HepG2 (cell line): Measurements from ENCODE around the gene SCN2A. TPM values are rescaled to one million over a fixed set of nuclear protein-coding genes. Genes with fewer than 3 reads are reported as not detected.
A peak's percentile ranks its signal among the peaks of the same experiment; 100 is the strongest.

ENCODE experiments used
- ATAC-seq: fragments of 200-7000 bp; cut with Tn5 transposase; 3 replicates; pipeline ENCODE4 v1.9.1; 2020; ENCODE audit warnings: mild to moderate bottlenecking, moderate library complexity
- BruUV-seq: library from RNA; stranded (reverse); fragments of 400-500 nt; replicated peaks from 2 replicates; lab custom pipeline; 2021; lab: Mats Ljungman, UMichigan
- CTCF ChIA-PET: fragments of 300-600 bp; formaldehyde crosslinking; extraction: SDS; loops from one replicate; lab custom pipeline; 2021; ENCODE audit warnings: low total read pairs, inconsistent platforms, low intra/inter-chr PET ratio; lab: Yijun Ruan, JAX
- POLR2A ChIA-PET: fragments of 350-600 bp; sonication (Branson Sonifier 250); formaldehyde crosslinking; loops from one replicate; lab custom pipeline; 2020; ENCODE audit warnings: antibody characterized with exemption, inconsistent platforms; lab: Yijun Ruan, JAX
- DNase-seq: peaks from one replicate; pipeline ENCODE4 v3.0.0-alpha.2; 2015; ENCODE audit warnings: low spot score
- FAIRE-seq: peaks from 3 replicates; lab custom pipeline; 2011; peaks lifted over from hg19 to GRCh38; lab: Jason Lieb, UNC
- H2AFZ ChIP-seq: one replicate; pipeline ENCODE4 v1.6.1; 2011; ENCODE audit warnings: low read length, inconsistent platforms
- H3K27ac ChIP-seq: fragments of 300-600 bp; 3 replicates; pipeline ENCODE4 v1.8.0; 2011; ENCODE audit warnings: mixed run types, mild to moderate bottlenecking, mixed read lengths, low read length, inconsistent platforms; ENCODE audit not compliant: insufficient read depth; ENCODE audit errors: extremely low read length
- H3K27me3 ChIP-seq, 2 experiments: fragments of 200-600 bp in 1 of 2; 2 replicates in 1 of 2; 3 replicates in 1 of 2; pipeline versions ENCODE4 v1.6.0 to v1.8.0; 2011; ENCODE audit warnings: low read length in 2 of 2, mild to moderate bottlenecking in 2 of 2, moderate library complexity in 2 of 2, inconsistent platforms in 1 of 2; ENCODE audit not compliant: insufficient read depth in 2 of 2, control insufficient read depth in 1 of 2
- H3K36me3 ChIP-seq, 2 experiments: fragments of 200-600 bp in 1 of 2; replicated peaks in 1 of 2; 2 replicates in 1 of 2; 3 replicates in 1 of 2; pipeline versions ENCODE4 v1.5.1 to v1.8.0; 2011; ENCODE audit warnings: low read length in 2 of 2, inconsistent platforms in 1 of 2; ENCODE audit not compliant: insufficient read depth in 2 of 2, control insufficient read depth in 1 of 2
- H3K4me1 ChIP-seq: 2 replicates; pipeline ENCODE4 v1.5.1; 2012; ENCODE audit warnings: low read length, inconsistent platforms; ENCODE audit not compliant: insufficient read depth
- H3K4me2 ChIP-seq: 2 replicates; pipeline ENCODE4 v1.6.0; 2011; ENCODE audit warnings: low read depth, low read length, inconsistent platforms
- H3K4me3 ChIP-seq, 3 experiments: fragments of 200-600 bp in 1 of 3; sonication (generic), shearing (Covaris generic) in 1 of 3; replicated peaks in 1 of 3; 2 replicates each; pipeline ENCODE4 v1.5.1; 2011 to 2016; ENCODE audit warnings: low read length in 3 of 3, inconsistent platforms in 2 of 3, low read depth in 2 of 3, mild to moderate bottlenecking in 2 of 3, control low read depth in 1 of 3, mixed read lengths in 1 of 3; ENCODE audit not compliant: insufficient read depth in 1 of 3
- H3K79me2 ChIP-seq: one replicate; pipeline ENCODE4 v1.6.1; 2011; ENCODE audit warnings: low read length, inconsistent platforms; ENCODE audit not compliant: insufficient read depth
- H3K9ac ChIP-seq: 2 replicates; pipeline ENCODE4 v1.6.0; 2011; ENCODE audit warnings: mild to moderate bottlenecking, low read depth, low read length, inconsistent platforms; ENCODE audit not compliant: insufficient read depth
- H3K9me3 ChIP-seq: 2 replicates; pipeline ENCODE4 v1.5.1; 2012; ENCODE audit warnings: mild to moderate bottlenecking, low read length
- H4K20me1 ChIP-seq: 2 replicates; pipeline ENCODE4 v1.6.0; 2011; ENCODE audit warnings: inconsistent platforms, mild to moderate bottlenecking, low read length, moderate library complexity; ENCODE audit not compliant: insufficient read depth
- CHD2 ChIP-seq: IDR thresholded peaks from 2 replicates; pipeline ENCODE4 v1.6.1; 2011; ENCODE audit warnings: low read depth, low read length, improper control_type of control experiment
- LBX2 ChIP-seq: sonication (generic); formaldehyde crosslinking; IDR thresholded peaks from 2 replicates; pipeline ENCODE4 v1.5.0; 2020; ENCODE audit warnings: missing genetic modification reagents, mild to moderate bottlenecking, borderline replicate concordance
- MAFF ChIP-seq: IDR thresholded peaks from 2 replicates; pipeline ENCODE4 v1.6.1; 2011; ENCODE audit warnings: low read depth, low read length, improper control_type of control experiment
- MAFK ChIP-seq, 2 experiments: IDR thresholded peaks in 1 of 2; conservative IDR thresholded peaks in 1 of 2; 2 replicates each; pipeline ENCODE4 v1.6.1; 2011; ENCODE audit warnings: improper control_type of control experiment in 2 of 2, low read length in 2 of 2
- MATR3 ChIP-seq: sonication (generic); formaldehyde crosslinking; IDR thresholded peaks from 2 replicates; pipeline ENCODE4 v1.4.0; 2020; ENCODE audit warnings: missing genetic modification reagents
- MED8 ChIP-seq: sonication (generic); formaldehyde crosslinking; IDR thresholded peaks from 2 replicates; pipeline ENCODE4 v1.8.1; 2023; ENCODE audit warnings: mild to moderate bottlenecking, missing genetic modification reagents; ENCODE audit not compliant: insufficient replicate concordance
- ZNF883 ChIP-seq: sonication (generic); formaldehyde crosslinking; IDR thresholded peaks from 2 replicates; pipeline ENCODE4 v1.5.1; 2020; ENCODE audit warnings: mild to moderate bottlenecking, missing genetic modification reagents; ENCODE audit errors: not compliant biosample characterization
- WGBS: methylation state at CpG from one replicate; pipeline ENCODE4 v1.1.6; 2017; ENCODE audit warnings: low lambda C conversion rate; 5-methylcytosine and 5-hydroxymethylcytosine counted together
- in situ Hi-C: cut with HindIII; loops from 2 replicates; pipeline ENCODE4 v1.10.0; 2017; ENCODE audit warnings: low pct_unique_long_range_greater_than_20kb; ENCODE audit not compliant: extremely low pct_ligation_motif_present
- intact Hi-C: fragments of 100-400 bp; cut with micrococcal nuclease; formaldehyde crosslinking; loops from one replicate; pipeline ENCODE4 v1.10.0; 2022; ENCODE audit not compliant: unreplicated experiment
- polyA plus RNA-seq, 8 experiments: library from polyadenylated mRNA; depleted of rRNA in 3 of 8; stranded (reverse) in 7 of 8; unstranded in 1 of 8; fragments of >200 nt; fragmentation: Illumina TruSeq in 4 of 8; extraction: Trizol in 4 of 8; gene quantifications; 2 replicates each; pipeline versions ENCODE4 v1.2.1 to v1.2.3, GENCODE V29; 2011 to 2016; ENCODE audit warnings: low read depth in 4 of 8, missing spikeins in 1 of 8, mixed read lengths in 1 of 8; ENCODE audit not compliant: insufficient read depth in 1 of 8
- total RNA-seq, 5 experiments: library from RNA; depleted of rRNA; stranded (reverse); fragments of >200 nt; fragmentation: Illumina TruSeq; extraction: Trizol; gene quantifications; 2 replicates each; pipeline ENCODE4 v1.2.3, GENCODE V29; 2016; ENCODE audit warnings: low read depth in 1 of 5

SCN2A gene
- total and polyA plus RNA-seq, 2 of the 13 experiments (the other 11 are each of a cell fraction or from before 2014, with no cell fraction given): 0.20 to 0.30 TPM

GRCh38 chr2:165307317-165307716 lies 68.1 kb downstream of the SCN2A start:
- no peaks in the 10 kb centered on the region for H3K4me1 ChIP-seq
- POLR2A ChIA-PET: no interaction called here
- H4K20me1 ChIP-seq: no peaks in the 10 kb centered on the region
- no peak for DNase-seq
- intact Hi-C loops (loop anchor here (2.0 to 5.0 kb wide), 2 partner anchors 290 to 315 kb away; no protein-coding TSS in a partner anchor), in situ Hi-C loops (no loop called here)
- CTCF ChIA-PET: no interaction called here
- no peaks in the 10 kb centered on the region for H3K79me2 ChIP-seq
- no peak overlapping the region for H3K27ac ChIP-seq
- no peak overlapping the region for H3K9ac ChIP-seq
- TF ChIP-seq MATR3 (CRISPR knock-in tag) (no peak), MAFK (conservative IDR thresholded peaks at IDR 0.05 in 1 of 2, IDR thresholded peaks at IDR 0.05 in 1 of 2; ENCODE audit: low read length in 2 of 2) (peak; percentile 86 to 90), MAFF (peak; percentile 85)
- no peak overlapping the region for H3K4me3 ChIP-seq
- H3K36me3 ChIP-seq: no peaks in the 10 kb centered on the region
- ATAC-seq: no peak
- WGBS: 1% methylated on average over 1 of the region's 1 CpG
- H2AFZ ChIP-seq: no peak overlapping the region
- H3K4me2 ChIP-seq: no peak overlapping the region
- H3K27me3 ChIP-seq: no peaks in the 10 kb centered on the region
- no peak for FAIRE-seq
- H3K9me3 ChIP-seq: no peaks in the 10 kb centered on the region
- BruUV-seq: no TSS peak

- POLR2A ChIA-PET: no interaction called here
- in situ Hi-C loops: no loop called here
- no peak for FAIRE-seq
Observed at GRCh38 chr2:165311949-165312348, 72.7 kb downstream of the SCN2A start.

More at GRCh38 chr2:165311949-165312348, 72.7 kb downstream of the SCN2A start:
- Histone ChIP-seq H3K36me3 (no peaks in the 10 kb centered on the region), H3K9ac (no peak overlapping the region), H3K27ac (no peak overlapping the region), H3K79me2 (no peaks in the 10 kb centered on the region), H3K4me1 (no peaks in the 10 kb centered on the region), H3K4me2 (no peak overlapping the region), H3K9me3 (no peaks in the 10 kb centered on the region), H3K27me3 (0 out of 5 replicates have a peak, but pooled peaks cover 0 to 2% of the 10 kb centered on the region in 2 experiments), H4K20me1 (no peaks in the 10 kb centered on the region), H3K4me3 (no peak overlapping the region), H2AFZ (no peak overlapping the region)
- TF ChIP-seq LBX2 (CRISPR knock-in tag) (no peak), CHD2 (no peak), ZNF883 (CRISPR knock-in tag) (no peak), MED8 (CRISPR knock-in tag) (no peak)
- CTCF ChIA-PET: no interaction called here
- intact Hi-C loops: no loop called here
- no peak for ATAC-seq
- DNase-seq: no peak
- WGBS: 0% methylated on average over 1 of the region's 1 CpG
- no TSS peak for BruUV-seq
